Body of pancreas (tissue), 4 donors: ENCODE results near the gene CHPF2. TPM values are rescaled to one million over a fixed set of nuclear protein-coding genes. Genes with fewer than 3 reads are reported as not detected.

ENCODE experiments used
- ATAC-seq: fragments of 150-250 bp; one replicate; pipeline ENCODE4 v1.9.1; 2016
- DNase-seq, 4 donors: peaks; one replicate each; pipeline ENCODE4 v3.0.0-alpha.2; 2019
- H3K27ac ChIP-seq, 4 donors: fragments of 200-600 bp; sonication (generic); 1 replicate in 3 of 4; 2 replicates in 1 of 4; pipeline versions ENCODE4 v1.5.1 to v1.6.1; 2016 to 2019; ENCODE audit warnings: mild to moderate bottlenecking in 1 of 4, mixed read lengths in 1 of 4, moderate library complexity in 1 of 4
- H3K27me3 ChIP-seq, 2 donors: fragments of 200-600 bp; sonication (generic); one replicate each; pipeline ENCODE4 v1.6.0; 2016; ENCODE audit warnings: mild to moderate bottlenecking in 1 of 2
- H3K36me3 ChIP-seq, 2 donors: fragments of 200-600 bp; sonication (generic); replicated peaks in 1 of 2; 2 replicates each; pipeline ENCODE4 v1.5.1; 2016; ENCODE audit warnings: low read depth in 2 of 2; ENCODE audit not compliant: insufficient read depth in 1 of 2
- H3K4me1 ChIP-seq: fragments of 200-600 bp; sonication (generic); one replicate; pipeline ENCODE4 v1.6.0; 2016
- H3K4me3 ChIP-seq, 2 donors: fragments of 200-600 bp; sonication (generic); 1 replicate in 1 of 2; 2 replicates in 1 of 2; pipeline ENCODE4 v1.5.1; 2016 to 2019
- H3K9me3 ChIP-seq, 3 donors: fragments of 200-600 bp; sonication (generic); 1 replicate in 2 of 3; 2 replicates in 1 of 3; pipeline ENCODE4 v1.5.1; 2016
- CTCF ChIP-seq, 7 experiments: fragments of 450-650 bp in 4 of 7; fragments of 200-600 bp in 3 of 7; sonication (generic) in 3 of 7; IDR thresholded peaks; one replicate each; pipeline ENCODE4 v1.5.1; 2016 to 2019; ENCODE audit warnings: antibody characterized with exemption in 7 of 7
- POLR2A ChIP-seq, 3 donors: fragments of 450-650 bp; IDR thresholded peaks; one replicate each; pipeline ENCODE4 v1.6.1; 2016; ENCODE audit warnings: antibody characterized with exemption in 3 of 3, mild to moderate bottlenecking in 2 of 3
- WGBS, 2 donors: methylation state at CpG; one replicate each; pipeline ENCODE4 v1.1.5; 2017; 5-methylcytosine and 5-hydroxymethylcytosine counted together
- intact Hi-C: fragments of 100-400 bp; cut with DNase I; formaldehyde crosslinking; loops from one replicate; pipeline ENCODE4 v1.15.1; 2023
- total RNA-seq, 2 donors: library from RNA; depleted of rRNA; stranded (reverse); fragments of >200 nt; gene quantifications; one replicate each; pipeline ENCODE4 v1.1.0, GENCODE V29; 2016

CHPF2 gene
- total RNA-seq, 2 donors from 2014 or later, result 24.4 to 52.1 TPM

GRCh38 chr7:151225948-151226510, 6.3 kb upstream of the CHPF2 start:
- WGBS, 2 donors, result 43 to 50% methylated on average over 8 of the region's 8 CpGs
- no peak overlapping the region for H3K27ac ChIP-seq
- H3K9me3 ChIP-seq, result no peaks in the 10 kb centered on the region
- intact Hi-C loops, result no loop called here
- DNase-seq (no peak), ATAC-seq (no peak)
- peak overlapping the region in 1 of 2 donors; percentile 65 for H3K4me3 ChIP-seq
- no peaks in the 10 kb centered on the region for H3K27me3 ChIP-seq
- H3K4me1 ChIP-seq, result peaks cover 21% of the 10 kb centered on the region
- peaks cover 0 to 9% of the 10 kb centered on the region in 2 donors for H3K36me3 ChIP-seq
- no peak for TF ChIP-seq CTCF (IDR thresholded peaks at IDR 0.05)
- no peak for TF ChIP-seq POLR2A (IDR thresholded peaks at IDR 0.05)

GRCh38 chr7:151226560-151226874, 5.8 kb upstream of the CHPF2 start:
- Histone ChIP-seq H3K9me3 (no peaks in the 10 kb centered on the region), H3K27me3 (no peaks in the 10 kb centered on the region), H3K4me3 (peak overlapping the region; percentile 65 to 80), H3K4me1 (peaks cover 23% of the 10 kb centered on the region), H3K36me3 (peaks cover 0 to 9% of the 10 kb centered on the region in 2 donors), H3K27ac (peak overlapping the region in 2 of 4 donors; percentile 81)
- DNase-seq, result no peak
- ATAC-seq, result no peak
- intact Hi-C loops, result no loop called here
- WGBS, 2 donors, result 1 to 4% methylated on average over 15 of the region's 15 CpGs
- TF ChIP-seq CTCF (IDR thresholded peaks at IDR 0.05) (no peak), POLR2A (IDR thresholded peaks at IDR 0.05) (no peak)

- TF ChIP-seq CTCF (IDR thresholded peaks at IDR 0.05), result no peak
- peak in 2 of 3 donors; percentile 75 for TF ChIP-seq POLR2A (IDR thresholded peaks at IDR 0.05)
- Histone ChIP-seq H3K4me1 (peaks cover 28% of the 10 kb centered on the region), H3K36me3 (peaks cover 0 to 6% of the 10 kb centered on the region in 2 donors), H3K27ac (peak within 1 kb of the TSS; percentile 4 to 81 (median 66)), H3K4me3 (peak within 1 kb of the TSS; percentile 65 to 80), H3K27me3 (no peaks in the 10 kb centered on the region), H3K9me3 (no peaks in the 10 kb centered on the region)
- ATAC-seq, result peak; percentile 99
- WGBS, 2 donors, result 0% methylated on average over 53 to 68 of the region's 68 CpGs
- intact Hi-C loops, result no loop called here
- peak; percentile 99 to 100 (median 99) for DNase-seq
Measured at GRCh38 chr7:151226875-151227782, 5.2 kb upstream of the CHPF2 start, which contains the start of gene ABCF2. Gene ABCF2 (minus strand): TSS chr7:151227205. CDS start chr7:151226458, 747 bp downstream.

GRCh38 chr7:151228024-151228866, 4.0 kb upstream of the CHPF2 start:
- WGBS, 2 donors, result 53 to 59% methylated on average over 10 of the region's 10 CpGs
- no peaks in the 10 kb centered on the region for H3K27me3 ChIP-seq
- TF ChIP-seq CTCF (IDR thresholded peaks at IDR 0.05) (no peak), POLR2A (IDR thresholded peaks at IDR 0.05) (no peak)
- ATAC-seq (no peak), DNase-seq (no peak)
- H3K27ac ChIP-seq, result peak overlapping the region in 3 of 4 donors; percentile 50 to 81 (median 81)
- intact Hi-C loops, result no loop called here
- H3K4me3 ChIP-seq, result no peak overlapping the region
- H3K36me3 ChIP-seq, result peaks cover 0 to 2% of the 10 kb centered on the region in 2 donors
- peaks cover 30% of the 10 kb centered on the region for H3K4me1 ChIP-seq
- H3K9me3 ChIP-seq, result no peaks in the 10 kb centered on the region
